HUES48 (cell line): ENCODE results near the gene FREY1.

Experiments used
- H3K27ac ChIP-seq: one replicate; pipeline ENCODE4 v1.7.0; 2013; ENCODE audit warnings: low read depth, low read length, inconsistent platforms
- H3K27me3 ChIP-seq: 2 replicates; pipeline ENCODE4 v1.6.1; 2013; ENCODE audit warnings: mild to moderate bottlenecking, low read length; ENCODE audit not compliant: control insufficient read depth, insufficient read depth
- H3K36me3 ChIP-seq: 2 replicates; pipeline ENCODE4 v1.6.1; 2013; ENCODE audit warnings: low read length; ENCODE audit not compliant: control insufficient read depth, insufficient read depth
- H3K4me1 ChIP-seq: 2 replicates; pipeline ENCODE4 v1.6.1; 2013; ENCODE audit warnings: mild to moderate bottlenecking, low read length; ENCODE audit not compliant: control insufficient read depth, insufficient read depth
- H3K4me3 ChIP-seq: 2 replicates; pipeline ENCODE4 v1.5.1; 2013; ENCODE audit warnings: mild to moderate bottlenecking, low read depth, low read length
- H3K9ac ChIP-seq: 2 replicates; pipeline ENCODE4 v1.6.1; 2013; ENCODE audit warnings: mild to moderate bottlenecking, low read depth, low read length, moderate library complexity
- H3K9me3 ChIP-seq: 2 replicates; pipeline ENCODE4 v1.6.1; 2013; ENCODE audit warnings: low read length; ENCODE audit not compliant: control insufficient read depth, insufficient read depth

FREY1 gene

DNA sequence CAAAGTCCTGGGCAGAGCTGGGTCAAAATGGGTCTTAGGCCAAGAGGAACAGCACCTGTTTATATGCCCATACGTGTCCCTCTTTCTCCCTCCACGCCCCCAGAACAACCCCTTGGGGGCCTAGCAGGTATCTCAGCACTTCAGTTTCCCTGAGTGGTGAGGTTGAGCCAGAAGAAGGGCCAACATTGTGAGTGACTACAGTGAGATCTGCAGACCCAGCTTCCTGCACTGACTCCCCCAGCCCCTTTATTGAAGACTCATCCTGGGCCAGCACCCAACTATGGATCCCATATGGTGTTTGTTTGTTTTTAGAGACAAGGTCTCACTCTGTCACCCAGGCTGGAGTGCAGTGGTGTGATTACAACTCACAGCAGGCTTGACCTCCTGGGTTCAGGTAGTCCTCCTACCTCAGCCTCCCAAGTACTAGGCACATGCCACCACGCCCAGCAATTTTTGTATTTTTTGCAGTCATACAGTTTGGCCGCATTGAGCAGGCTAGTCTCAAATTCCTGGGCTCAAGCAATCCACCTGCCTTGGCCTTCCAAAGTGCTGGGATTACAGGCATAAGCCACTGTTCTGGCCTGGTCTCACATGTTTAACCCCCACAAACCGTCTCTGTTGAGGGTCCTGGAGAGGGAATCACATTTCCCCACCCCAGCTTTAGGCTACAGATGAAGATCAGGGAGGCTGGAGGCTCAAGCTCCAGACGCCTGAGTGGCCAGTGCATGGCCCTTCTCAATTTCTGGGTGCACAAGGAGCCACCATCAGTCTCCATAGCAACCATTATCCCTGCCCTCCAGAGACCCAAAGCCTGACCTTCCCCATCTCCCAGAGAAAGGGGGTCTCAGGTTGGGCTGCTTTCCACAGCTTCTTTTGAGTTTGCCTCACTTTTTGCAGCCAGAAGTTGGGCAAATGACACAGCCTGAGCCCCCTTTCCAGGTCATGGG lies 13.7 kb upstream of the FREY1 start:
- peak overlapping the region; percentile 66; the same call in 1 of the 2 replicates for H3K9ac ChIP-seq
- H3K36me3 ChIP-seq = peaks cover 22% of the 10 kb centered on the region
- H3K9me3 ChIP-seq = no peaks in the 10 kb centered on the region
- H3K4me3 ChIP-seq = peak overlapping the region; percentile 78
- peaks cover 8% of the 10 kb centered on the region for H3K27me3 ChIP-seq
- H3K4me1 ChIP-seq = peaks cover 21% of the 10 kb centered on the region
- H3K27ac ChIP-seq = peak overlapping the region; percentile 62

DNA sequence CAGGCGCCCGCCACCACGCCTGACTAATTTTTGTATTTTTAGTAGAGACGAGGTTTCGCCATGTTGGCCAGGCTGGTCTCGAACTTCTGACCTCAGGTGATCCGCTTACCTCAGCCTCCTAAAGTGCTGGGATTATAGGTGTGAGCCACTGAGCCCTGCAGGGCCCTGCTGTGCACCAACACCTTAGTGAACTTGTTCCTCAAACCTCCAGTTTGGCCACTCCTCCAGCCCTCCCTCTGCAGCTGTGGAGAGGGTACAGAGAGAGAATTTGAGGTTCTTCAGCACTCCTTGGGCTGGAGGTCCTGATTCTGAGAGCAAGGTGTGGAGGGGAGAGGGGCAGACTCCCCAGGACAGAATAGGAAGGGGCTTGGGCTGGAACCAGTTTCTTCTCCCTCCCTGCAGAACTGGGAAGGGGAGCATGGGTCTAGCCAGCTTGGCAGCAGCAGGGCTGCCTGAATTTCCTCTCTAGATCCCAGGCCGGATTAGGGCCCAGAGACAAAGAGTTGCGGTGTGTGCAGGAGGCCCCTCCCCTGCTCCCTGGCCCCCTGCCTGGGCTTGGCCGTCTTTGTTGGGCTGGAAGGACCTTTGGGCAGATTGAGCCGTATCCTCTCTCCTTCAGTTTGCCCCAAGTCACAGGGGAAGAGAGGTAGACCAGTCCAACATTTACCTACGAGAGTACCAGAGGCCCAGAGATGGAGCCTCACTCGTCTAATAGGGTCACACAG lies 12.9 kb upstream of the FREY1 start:
- Histone ChIP-seq H3K27me3 (peaks cover 8% of the 10 kb centered on the region), H3K27ac (peak overlapping the region; percentile 78), H3K9me3 (no peaks in the 10 kb centered on the region), H3K4me1 (peaks cover 21% of the 10 kb centered on the region), H3K36me3 (peaks cover 22% of the 10 kb centered on the region), H3K9ac (no peak overlapping the region), H3K4me3 (no peak overlapping the region)

DNA sequence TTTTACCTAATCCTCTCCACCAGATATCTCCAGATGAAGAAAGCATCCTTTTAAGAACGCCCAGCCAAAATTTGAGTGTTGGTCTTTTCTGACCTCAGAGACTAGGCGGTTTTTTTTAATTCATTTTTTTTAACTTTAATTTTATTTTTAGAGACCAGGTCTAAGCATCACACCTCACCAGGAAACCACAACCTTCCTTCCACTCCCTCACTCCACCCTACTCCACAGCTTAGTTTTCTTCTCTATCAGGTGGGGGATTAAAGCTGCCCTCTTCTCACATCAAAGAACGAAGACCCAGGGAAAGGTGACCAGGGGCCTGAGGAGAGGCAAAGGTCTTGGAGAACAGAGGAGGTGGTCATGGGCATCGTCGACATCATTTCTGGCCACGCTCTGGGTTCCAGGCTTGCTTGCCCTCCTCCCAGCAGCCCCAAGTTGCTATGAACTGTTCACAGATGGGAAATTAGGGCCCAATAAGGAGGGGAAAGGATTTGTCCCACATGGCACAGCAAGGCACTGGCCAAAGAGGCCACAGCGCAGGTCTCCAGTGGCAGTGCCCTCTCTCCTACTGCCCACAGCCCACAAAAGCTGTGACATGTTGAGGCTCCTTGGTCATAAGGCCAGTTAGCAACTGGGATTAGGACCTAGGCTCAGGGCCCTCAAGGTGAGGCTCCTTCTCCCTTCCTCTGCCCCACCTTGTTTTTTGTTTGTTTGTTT lies 12.0 kb upstream of the FREY1 start:
- H3K4me3 ChIP-seq = peak overlapping the region; percentile 88
- peak overlapping the region; percentile 78 for H3K27ac ChIP-seq
- no peak overlapping the region for H3K9ac ChIP-seq

DNA sequence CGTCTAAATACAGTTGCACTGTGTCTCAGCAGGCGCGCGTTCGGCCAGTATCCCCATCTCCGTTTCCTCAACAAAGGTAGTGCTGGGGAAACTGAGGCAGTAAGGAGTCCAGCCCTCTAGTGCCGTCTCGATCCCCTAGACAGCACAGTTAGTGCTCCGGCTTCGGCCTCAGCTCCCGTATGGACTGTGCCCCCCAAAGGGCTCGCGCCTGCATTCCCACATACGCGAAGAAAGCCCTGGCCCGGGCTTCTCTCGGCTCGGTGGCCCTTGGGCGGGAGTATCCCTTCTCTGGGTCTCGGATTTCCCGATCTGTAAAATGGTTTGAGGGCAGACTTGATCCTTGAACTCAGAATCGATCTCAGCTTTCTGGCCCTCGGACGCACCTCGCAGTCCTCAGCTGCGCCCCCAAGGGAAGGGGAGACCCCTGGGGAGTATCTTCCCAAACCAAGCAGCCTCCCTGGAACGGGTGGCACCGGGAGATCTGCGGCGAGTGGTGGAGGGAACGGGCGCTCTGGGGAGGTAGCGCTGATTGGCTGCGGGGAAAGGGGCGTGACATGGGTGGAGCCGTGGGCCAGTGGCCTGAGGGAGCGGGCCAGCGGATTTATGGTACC lies 11.4 kb upstream of the FREY1 start:
- peak overlapping the region; percentile 21 for H3K9ac ChIP-seq
- peaks cover 21% of the 10 kb centered on the region for H3K4me1 ChIP-seq
- peaks cover 8% of the 10 kb centered on the region for H3K27me3 ChIP-seq
- H3K36me3 ChIP-seq = peaks cover 28% of the 10 kb centered on the region
- peak overlapping the region; percentile 88 for H3K4me3 ChIP-seq
- H3K9me3 ChIP-seq = no peaks in the 10 kb centered on the region
- peak overlapping the region; percentile 95 for H3K27ac ChIP-seq

More for the DNA sequence above, 12.0 kb upstream of the FREY1 start:
- H3K36me3 ChIP-seq = peaks cover 22% of the 10 kb centered on the region
- peaks cover 21% of the 10 kb centered on the region for H3K4me1 ChIP-seq
- peaks cover 8% of the 10 kb centered on the region for H3K27me3 ChIP-seq
- H3K9me3 ChIP-seq = no peaks in the 10 kb centered on the region

DNA sequence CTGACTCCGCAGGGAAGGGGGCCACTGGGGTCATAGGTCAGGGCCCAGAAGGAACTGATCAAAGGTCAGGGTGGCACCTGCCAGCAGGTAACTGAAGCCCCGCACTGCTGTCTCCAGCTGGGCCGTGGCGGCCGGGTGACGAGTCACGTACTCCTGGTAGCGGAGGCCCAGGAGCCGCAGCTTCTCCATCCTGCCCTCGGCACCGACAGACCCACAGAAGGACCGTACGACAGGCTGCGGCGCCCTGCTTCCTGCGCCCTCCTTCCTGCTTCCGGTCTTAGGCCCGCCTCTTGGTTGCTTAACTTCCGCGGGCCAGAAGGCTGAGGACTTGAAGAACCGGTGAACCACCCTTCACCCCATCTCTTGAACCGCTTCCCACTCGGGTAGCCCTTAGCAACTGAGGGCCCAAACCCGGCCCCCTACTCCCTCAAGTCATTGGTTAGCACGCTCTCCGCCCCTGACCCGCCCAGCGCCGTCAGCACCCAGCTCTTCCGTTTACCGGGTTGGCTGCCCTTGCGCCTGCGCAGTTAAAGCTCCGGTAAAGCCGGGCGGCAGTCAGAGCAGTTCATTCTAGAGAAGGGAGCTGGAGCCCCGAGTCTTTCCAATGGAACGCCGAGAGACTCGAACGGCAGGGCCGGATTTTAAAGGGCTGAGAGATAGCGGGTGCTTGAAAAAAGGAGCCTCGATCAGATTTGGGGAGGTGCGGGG lies 10.7 kb upstream of the FREY1 start, which contains the start of gene PEX16:
TSS of gene PEX16 (minus strand) at position 255 of the 708 bp plus-strand sequence. CDS start at position 189, 66 bp downstream.
- H3K4me1 ChIP-seq = peaks cover 21% of the 10 kb centered on the region
- H3K36me3 ChIP-seq = peaks cover 34% of the 10 kb centered on the region
- peaks cover 8% of the 10 kb centered on the region for H3K27me3 ChIP-seq
- H3K27ac ChIP-seq = peak within 1 kb of the TSS; percentile 95
- H3K9me3 ChIP-seq = no peaks in the 10 kb centered on the region
- H3K9ac ChIP-seq = peak within 1 kb of the TSS; percentile 21
- H3K4me3 ChIP-seq = peak within 1 kb of the TSS; percentile 88

DNA sequence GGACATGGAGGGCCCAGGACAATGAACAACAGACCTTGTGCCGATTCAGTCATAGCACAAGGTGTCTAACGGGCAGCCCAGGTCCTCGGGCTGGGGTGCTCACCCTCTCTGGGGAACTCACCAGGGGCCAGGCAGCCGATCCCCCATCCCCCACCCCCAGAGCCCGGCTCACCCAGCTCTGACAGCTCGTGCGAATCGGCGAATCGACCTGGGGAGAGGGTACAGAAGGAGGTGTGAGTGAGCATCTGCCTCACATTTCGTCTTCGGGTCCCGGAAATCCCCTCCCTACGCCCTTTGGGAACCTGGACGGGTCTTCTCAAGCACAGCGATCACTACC lies 10.2 kb upstream of the FREY1 start:
- Histone ChIP-seq H3K36me3 (peaks cover 35% of the 10 kb centered on the region), H3K4me1 (peaks cover 21% of the 10 kb centered on the region), H3K27ac (peak overlapping the region; percentile 95), H3K27me3 (peaks cover 8% of the 10 kb centered on the region), H3K9me3 (no peaks in the 10 kb centered on the region), H3K9ac (no peak overlapping the region), H3K4me3 (peak overlapping the region; percentile 88)

DNA sequence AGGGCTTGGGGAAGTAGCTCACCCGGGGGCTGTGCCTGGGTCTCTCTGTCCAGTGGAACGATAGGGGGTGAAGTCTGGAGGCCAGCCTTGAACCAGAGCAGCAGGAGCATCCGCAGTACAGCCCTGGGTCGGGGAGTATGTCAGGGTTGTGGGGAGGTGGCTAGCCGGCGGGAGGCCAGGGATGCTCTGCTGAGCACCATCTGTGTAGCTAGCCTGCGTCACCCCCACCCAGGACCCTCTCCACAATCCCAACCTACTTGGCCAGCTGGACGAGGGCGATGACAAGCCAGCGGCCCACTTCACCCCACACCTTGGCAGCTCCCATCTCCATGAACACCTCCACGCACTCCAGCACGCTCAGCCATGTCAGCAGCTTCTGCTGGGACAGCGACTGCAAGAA lies 8.4 kb upstream of the FREY1 start:
- Histone ChIP-seq H3K4me1 (peaks cover 6% of the 10 kb centered on the region), H3K36me3 (peaks cover 45% of the 10 kb centered on the region), H3K4me3 (no peak overlapping the region), H3K9ac (no peak overlapping the region), H3K27ac (no peak overlapping the region), H3K9me3 (no peaks in the 10 kb centered on the region), H3K27me3 (no peaks in the 10 kb centered on the region)

DNA sequence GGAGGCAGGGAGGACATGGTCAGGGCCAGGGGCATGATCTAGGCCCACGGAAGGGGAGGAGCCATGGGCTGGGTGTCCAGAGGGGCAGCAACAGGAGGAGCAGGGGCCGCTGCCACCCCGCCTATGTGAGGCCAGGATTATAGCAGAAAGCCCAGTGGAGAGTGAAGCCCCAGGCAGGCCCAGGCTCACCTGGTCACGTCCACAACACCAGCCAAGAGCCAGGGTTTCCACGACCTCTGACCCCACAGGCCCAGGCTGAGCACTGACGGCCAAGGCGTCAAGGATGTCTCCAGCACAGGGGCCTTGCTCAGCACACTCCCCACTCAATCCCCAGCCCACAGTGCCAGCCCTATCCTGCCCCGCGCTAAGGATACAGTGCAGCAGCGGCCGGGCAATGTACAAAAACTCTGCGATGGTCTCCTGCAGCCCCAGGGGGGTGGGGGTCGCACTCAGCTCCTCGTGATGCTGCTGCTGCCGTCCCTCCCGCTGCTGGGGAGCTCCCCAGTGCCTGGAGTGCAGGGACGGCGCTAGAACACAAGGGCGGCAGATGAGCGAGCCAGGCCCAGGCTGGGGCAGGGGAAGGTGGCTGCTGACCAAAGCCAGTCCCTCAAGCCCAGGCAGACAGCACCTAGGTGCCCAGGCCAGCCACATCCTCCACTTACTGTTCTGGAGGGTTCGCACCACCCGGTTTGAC lies 7.0 kb upstream of the FREY1 start:
- peaks cover 4% of the 10 kb centered on the region for H3K4me1 ChIP-seq
- no peak overlapping the region for H3K9ac ChIP-seq
- H3K27ac ChIP-seq = no peak overlapping the region
- H3K9me3 ChIP-seq = no peaks in the 10 kb centered on the region
- H3K36me3 ChIP-seq = peaks cover 51% of the 10 kb centered on the region
- H3K4me3 ChIP-seq = no peak overlapping the region
- H3K27me3 ChIP-seq = no peaks in the 10 kb centered on the region

DNA sequence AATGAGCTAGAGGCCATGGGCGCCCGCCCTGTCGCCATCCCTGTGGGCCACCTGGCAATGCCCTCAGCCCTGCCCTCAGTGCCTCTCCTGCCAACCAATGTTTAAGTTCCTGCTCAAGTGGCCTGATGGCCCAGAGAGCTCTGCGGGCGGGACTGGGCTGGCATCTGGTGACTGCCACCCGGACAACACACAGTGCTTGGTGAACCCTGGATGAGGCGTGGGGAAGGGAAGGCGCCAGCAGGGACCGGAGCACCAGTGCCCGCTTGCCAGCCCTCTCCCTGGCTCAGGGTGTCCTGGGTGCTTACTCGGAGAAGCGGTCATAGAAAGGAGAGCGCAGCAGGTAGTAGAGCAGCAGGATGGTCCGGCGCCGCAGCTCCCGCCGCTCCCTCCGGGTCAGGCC lies 6.4 kb upstream of the FREY1 start:
- H3K9ac ChIP-seq = no peak overlapping the region
- no peaks in the 10 kb centered on the region for H3K9me3 ChIP-seq
- peaks cover 51% of the 10 kb centered on the region for H3K36me3 ChIP-seq
- H3K4me1 ChIP-seq = peaks cover 4% of the 10 kb centered on the region; the same call in 1 of the 2 replicates
- H3K4me3 ChIP-seq = no peak overlapping the region
- no peaks in the 10 kb centered on the region for H3K27me3 ChIP-seq
- H3K27ac ChIP-seq = no peak overlapping the region
